Right renal cortex interstitium (tissue), 3 donors: ENCODE results near the gene IL31RA. TPM values are rescaled to one million over a fixed set of nuclear protein-coding genes. Genes with fewer than 3 reads are reported as not detected.

Source experiments
- DNase-seq, 3 donors: peaks; one replicate each; pipeline ENCODE4 v3.0.0-alpha.2; 2013; ENCODE audit warnings: low read depth in 3 of 3, low spot score in 2 of 3
- polyA plus RNA-seq, 3 donors: library from polyadenylated mRNA; unstranded; fragments of 120-200 nt; gene quantifications; one replicate each; pipeline ENCODE4 v1.2.1, GENCODE V29; 2013; ENCODE audit not compliant: insufficient read length in 3 of 3

The IL31RA gene
- polyA plus RNA-seq, 3 donors: 0.11 to 0.14 (median 0.12) TPM

DNA sequence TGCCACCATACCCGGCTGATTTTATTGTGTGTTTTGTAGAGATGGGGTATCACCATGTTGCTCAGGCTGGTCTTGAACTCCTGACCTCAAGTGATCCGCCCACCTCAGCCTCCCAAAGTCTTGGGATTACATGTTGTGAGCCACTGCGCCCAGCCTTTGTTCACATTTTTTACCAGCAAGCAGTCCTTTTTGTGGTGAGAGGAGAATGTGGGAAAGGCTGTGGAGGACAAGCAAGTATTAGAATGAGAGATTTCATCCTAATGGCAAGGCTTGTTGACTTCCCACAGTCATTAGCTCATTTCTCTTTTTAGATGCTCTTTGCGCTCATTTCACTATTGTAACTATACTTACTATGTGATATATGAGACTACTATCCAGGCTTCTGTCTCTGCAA is 6.1 kb downstream of the IL31RA start:
- no peak for DNase-seq

DNA sequence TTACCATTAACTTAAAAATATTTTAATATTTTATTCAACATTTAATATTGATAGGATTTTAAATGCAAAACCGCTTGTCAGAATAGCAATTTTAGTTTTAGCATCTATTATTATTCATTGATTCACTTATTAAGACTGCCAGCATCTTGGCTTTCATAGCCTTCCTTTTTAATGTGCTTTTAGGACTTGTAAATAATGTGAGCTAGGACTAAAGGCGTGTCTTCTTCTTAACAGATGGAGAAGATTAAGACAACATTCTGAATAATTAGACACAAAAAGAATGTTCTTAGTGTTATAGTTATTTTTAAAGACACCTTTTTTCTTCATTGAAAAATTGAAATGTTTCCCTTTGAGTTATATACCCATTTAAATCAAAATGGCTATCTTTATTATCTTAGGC is 6.9 kb downstream of the IL31RA start:
- DNase-seq: no peak

DNA sequence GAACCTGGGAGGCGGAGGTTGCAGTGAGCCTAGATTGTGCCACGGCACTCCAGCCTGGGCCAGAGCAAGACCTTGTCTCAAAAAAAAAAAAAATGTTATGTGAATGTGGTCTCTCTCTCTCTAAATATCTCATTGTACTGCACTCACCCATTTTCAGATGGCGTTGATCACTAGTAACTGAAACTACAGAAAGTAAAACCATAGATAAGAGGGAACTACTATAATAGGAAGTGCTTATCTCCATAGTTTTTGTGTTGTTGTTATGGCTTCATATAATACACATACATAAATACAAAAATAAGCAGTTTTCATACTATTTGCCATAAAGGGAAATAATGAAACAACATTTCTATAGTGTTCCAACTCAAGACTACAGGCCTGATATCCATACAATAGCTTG is 9.1 kb downstream of the IL31RA start:
- no peak for DNase-seq

DNA sequence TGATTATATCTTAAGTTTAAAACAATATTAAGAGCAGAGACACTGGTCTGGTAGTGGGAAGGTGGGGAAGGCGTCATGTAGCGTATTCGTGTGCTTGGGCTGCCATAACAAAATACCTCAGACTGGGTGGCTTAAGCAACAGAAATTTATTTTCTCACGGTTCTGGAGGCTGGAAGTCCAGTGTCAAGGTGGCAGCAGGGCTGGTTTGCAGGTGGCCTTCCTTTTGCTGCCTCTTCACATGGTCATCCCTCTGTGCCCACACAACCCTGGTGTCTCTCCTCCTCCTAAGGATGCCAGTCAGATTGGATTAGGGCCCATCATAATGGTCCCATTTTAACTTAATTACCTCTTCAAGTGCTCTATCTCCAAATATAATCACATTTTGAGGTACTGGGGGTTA is 9.6 kb downstream of the IL31RA start:
- no peak for DNase-seq

DNA sequence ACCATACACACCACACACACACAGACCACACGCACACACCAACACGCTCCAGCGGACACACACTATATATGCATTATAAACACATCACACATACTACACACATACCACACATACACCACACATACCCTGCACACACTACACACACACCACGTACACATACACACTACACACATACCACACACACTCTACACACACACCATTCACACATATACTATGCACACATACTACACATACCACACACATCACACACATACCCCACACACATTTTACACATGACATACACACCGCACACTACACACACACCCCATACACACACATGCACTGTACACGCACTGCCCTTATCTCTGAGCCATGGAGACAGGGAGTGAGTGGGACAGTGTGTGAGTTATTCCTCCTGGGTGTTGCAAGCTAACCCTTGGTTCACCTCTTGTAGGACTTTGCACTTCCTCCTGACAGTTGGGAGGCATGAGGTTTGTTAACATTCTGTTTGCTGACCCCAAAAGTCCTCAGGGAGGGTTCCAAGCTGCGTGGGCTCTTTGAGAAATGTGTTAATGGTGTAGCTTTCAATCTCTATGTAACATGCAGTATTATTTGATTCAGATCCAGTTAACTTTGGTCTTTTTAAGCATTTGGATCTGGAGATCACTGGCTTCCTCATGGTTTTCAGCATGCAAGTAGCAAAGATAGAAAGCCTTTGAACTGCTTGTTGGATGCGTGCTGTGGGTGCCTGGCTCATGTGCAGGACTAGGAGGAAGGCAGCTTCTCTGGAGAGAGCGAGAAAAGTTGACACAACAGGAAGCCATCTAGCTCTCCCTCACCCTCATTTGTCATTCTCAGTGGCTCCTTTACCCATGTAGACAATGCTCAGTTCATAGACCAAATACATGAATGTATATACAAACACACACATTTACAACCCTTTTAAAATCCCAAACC is 13.7 kb downstream of the IL31RA start:
- DNase-seq: no peak

DNA sequence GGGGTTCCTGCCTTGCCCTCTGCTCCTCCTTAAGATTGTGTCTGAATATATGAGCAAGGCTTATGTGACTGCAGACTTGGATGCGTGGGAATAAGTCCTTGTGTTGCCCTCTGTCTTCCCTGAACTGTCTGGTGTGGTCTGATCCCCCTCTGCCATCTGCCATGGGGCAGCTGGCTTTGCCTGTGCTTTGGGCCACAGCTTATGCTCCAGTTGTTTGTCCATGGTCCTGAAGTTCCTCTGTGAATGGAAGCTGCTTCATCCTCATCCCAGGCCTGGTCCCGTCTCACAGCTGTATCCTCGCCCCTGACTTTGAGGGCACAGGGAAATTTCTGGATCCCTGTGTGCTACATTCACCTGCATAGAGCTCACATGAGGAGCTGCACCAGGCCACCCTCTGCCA is 14.7 kb downstream of the IL31RA start:
- no peak for DNase-seq

DNA sequence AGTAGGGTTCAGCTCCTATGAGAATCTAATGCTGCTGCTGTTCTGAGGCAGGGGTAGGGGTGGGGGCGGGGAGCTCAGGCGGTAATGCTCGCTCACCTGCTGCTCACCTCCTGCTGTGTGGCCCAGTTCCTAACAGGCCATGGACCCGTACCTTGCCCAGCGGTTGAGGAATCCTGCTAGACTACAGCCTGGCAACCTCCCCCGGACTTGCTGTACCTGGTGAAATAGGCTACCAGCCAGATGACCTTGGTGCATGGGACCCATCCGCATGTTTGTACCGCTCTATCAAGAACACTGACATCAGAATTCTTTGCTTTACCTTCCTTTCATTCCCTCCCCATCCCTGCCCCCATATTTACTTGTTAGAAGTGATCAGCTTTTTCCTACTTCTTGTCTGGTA is 15.3 kb downstream of the IL31RA start:
- DNase-seq: no peak

DNA sequence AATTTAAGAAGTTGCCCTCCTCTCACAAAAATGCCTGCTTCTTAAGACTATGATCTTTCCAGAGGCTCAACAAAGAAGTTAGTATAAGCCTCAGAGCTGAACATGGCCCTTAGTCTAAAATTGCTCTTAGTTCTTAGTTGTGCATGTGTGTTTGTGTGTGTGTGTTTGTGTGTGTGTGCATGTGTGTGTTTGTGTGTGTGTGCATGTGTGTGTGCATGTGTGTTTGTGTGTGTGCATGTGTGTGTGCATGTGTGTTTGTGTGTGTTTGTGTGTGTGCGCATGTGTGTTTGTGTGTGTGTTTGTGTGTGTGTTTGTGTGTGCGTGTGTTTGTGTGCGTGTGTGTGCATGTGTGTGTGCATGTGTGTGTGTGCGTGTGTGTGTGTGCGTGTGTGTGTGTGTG is 15.8 kb downstream of the IL31RA start:
- no peak for DNase-seq

DNA sequence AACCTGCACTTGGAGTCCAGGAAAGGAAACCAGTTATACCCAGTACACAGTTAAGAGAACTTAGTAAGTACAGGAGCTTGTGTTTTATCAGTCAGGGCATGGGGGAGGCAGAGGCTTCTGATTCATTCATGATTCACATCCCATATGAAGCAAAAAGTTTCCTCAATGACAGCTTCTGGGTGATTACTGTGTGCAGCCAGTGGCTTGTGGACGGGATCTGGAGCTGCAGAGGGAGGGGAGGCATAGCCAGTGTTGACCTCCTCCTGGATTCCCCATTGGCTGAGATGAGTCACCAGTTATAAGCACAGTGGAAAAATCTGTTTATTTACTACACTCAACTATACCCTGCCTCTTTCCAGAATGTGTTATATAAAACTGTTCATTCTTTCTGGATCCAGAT is 17.7 kb downstream of the IL31RA start:
- no peak for DNase-seq

DNA sequence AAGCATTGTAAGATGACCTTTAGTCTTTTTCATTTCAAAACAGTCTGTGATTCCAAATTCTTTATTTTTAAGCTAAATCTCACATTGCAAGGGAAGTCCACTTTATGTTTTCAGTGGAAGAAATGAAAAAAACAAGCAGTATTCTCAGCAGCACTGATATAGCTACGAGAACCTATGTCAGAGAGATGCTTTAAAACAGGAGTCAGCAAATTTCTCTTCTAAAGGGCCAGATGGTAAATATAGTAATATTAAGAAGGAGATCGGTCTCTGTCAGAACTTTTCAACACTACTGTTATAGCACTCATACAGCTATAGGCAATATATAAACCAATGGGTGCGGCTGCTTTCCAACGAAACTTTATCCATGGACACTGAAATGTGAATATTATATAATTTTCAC is 18.7 kb downstream of the IL31RA start:
- no peak for DNase-seq

DNA sequence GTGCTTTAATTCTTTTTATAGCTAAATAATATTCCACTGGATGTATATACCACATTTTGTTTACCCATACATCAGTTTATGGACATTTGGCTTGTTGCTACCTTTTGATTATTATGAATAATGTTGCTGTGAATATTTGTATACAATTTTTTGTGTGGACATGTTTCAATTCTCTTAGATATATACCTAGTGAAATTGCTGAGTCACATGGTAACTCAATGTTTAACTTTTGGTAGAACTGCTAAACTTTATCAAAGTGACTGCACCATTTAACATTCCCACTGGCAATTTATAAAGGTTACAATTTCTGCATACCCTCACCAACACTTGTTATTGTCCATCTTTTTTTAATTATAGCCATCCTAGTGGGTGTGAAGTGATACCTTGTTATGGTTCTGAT is 22.1 kb downstream of the IL31RA start:
- DNase-seq: no peak

DNA sequence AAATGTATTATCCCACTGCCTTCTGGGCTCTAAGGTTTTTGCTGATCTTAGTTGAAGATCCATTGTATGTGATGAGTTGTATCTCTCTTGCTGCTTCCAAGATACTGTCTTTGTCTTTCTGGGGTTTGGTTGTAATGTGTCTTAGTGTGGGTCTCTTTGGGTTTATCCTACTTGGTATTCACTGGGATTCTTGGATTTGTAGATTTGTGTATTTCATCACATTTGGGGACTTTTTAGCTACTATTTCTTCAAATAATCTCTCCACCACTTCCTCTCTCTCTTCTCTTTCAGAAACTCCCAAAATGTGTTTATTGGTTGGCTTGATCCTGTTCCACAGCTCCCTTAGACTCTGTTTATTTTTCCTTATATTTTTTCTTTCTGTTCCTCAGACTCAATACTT is 26.5 kb downstream of the IL31RA start:
- DNase-seq: no peak

DNA sequence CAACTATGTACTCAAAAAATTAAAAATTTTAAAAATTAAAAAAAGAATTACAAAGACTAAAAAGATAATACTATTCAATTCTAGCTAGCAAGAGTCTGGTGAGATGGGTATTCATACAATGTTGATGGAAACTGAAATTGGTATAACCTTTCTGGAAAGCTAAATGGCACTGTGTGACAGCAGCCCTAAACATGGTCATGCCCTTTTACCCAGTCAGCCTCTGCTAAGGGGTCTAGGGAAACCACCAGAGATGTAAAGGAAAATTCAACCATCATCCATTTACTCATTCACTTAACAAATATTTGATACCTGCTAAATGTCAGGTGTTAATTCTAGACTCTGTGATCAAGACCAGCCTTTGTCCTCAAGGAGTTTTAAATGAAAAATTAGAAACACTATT is 29.3 kb downstream of the IL31RA start:
- no peak for DNase-seq

DNA sequence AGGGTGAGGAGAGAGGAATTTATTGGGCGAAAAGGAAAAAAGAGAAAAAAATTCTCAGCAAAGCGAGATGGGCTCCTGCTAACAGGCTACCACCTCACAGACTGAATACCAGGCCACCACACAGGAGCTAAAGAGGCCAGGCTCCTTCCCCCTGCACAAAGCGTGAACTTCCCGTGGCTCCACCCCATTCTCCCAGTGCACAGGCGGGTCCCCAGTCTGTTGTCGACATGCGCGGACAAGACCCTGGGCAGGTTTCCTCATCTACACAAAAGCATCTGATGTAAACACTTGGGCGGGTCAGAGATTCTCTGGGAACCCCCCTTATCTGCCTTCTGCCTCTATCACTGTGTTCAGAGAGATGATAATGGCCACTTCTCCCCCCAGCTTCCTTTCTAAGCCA is 34.2 kb downstream of the IL31RA start:
- DNase-seq: no peak

DNA sequence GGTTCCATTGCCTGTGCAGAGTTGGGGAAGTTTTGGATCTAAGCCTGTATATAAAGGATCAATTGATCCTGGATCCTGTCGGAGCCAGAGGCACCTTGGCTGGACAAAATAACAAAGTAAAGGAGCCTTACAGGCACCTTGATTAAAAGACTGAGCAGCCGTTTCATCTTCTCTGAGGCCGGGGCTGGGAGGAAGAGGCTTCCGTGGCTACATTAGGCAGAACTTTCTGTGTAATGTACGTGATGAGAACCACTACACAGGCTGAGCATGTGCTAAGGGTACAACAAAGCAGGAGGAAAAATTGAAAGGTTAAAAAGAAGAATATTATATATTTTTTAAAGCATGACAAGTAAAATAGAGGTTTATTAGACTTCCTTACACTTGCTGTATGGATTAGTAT is 37.0 kb downstream of the IL31RA start:
- no peak for DNase-seq

DNA sequence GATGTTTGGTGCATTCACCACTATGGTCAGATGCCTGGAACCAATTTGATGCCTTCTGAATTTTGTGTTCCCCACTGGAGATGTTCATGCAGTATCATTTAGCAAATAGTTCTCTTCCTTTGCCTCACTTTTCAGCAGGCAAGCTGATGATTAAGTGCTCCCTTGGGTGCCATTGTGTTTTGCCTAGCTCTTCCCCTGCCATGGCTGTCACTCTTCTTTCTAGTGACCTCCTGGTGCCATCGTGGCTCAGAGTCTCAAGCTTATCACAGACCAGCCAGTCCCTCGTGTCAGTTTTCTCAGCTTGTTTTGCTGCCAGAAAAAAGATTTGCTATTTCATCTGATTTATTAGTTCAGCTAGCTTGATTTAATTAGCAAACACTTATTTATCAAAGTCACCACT is 41.3 kb downstream of the IL31RA start:
- DNase-seq: no peak

DNA sequence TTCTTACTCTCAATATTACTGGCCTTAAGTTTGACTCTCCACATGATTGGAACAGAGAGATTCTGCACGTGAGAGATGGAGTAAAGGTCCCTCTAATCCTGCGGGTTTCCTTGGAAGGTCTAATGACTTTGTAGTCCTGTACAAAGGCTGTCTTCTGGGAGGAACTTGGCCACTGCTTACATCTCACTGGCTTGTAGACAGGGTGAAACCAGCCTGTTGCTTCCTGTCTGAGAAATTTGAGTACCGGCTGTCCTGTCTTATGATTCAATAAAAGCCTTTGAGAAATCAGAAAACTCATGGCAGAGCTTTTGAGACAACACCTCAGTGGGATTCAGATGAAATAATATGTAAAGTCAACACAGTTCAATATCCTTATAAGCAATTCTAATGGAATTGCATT is 43.0 kb downstream of the IL31RA start:
- DNase-seq: no peak

DNA sequence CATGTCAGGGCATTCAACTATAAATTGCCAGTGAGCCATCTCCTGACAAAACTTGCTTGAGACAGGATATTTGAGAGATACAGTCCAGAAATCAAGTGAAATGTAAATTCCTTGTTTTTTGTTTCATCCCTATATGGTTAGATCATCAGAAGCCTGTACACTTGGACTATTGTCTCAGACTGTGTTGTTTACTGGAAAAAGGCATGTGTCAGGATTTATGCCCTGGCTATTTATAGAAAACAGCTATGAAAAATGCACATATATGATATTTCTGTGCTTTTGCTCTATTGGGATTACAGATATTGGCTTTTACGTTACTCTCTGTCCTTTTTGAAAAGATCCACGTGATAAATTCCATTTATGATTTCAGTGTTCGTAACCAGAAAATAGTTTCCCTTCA is 44.2 kb downstream of the IL31RA start:
- no peak for DNase-seq

DNA sequence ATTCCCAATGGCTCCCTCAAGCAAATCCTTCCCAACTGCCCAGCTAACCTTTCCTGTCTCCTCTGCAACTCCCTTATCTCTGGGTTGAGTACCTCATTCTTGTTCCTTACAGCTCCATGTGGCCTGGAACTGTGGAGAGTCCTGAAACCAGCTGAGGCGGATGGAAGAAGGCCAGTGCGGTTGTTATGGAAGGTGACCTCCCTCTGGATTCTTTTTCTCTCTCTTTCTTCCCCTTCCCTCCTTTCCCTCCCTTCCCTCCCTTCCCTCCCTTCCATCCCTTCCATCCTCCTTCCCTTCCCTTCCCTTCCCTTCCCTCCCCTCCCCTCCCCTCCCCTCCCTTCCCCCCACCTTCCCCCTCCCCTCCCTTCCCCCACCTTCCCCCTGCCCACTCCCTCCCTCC is 45.1 kb downstream of the IL31RA start:
- DNase-seq: no peak

DNA sequence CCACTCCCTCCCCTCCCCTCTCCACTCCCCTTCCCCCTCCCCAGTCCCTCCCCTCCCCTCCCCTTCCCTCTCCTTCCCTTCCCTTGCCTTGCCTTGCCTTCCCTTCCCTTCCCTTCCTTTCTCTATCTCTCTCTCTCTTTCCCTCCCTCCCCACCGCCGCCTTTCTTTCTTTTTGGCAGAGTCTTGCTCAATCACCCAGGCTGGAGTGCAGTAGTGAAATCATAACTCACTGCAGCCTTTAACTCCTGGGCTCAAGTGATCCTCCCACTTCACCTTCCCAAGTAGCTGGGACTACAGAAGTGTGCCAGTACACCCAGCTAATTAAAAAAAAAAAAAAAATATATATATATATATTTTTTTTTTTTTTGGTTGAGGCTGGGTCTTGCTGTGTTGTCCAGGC is 45.5 kb downstream of the IL31RA start:
- DNase-seq: no peak

DNA sequence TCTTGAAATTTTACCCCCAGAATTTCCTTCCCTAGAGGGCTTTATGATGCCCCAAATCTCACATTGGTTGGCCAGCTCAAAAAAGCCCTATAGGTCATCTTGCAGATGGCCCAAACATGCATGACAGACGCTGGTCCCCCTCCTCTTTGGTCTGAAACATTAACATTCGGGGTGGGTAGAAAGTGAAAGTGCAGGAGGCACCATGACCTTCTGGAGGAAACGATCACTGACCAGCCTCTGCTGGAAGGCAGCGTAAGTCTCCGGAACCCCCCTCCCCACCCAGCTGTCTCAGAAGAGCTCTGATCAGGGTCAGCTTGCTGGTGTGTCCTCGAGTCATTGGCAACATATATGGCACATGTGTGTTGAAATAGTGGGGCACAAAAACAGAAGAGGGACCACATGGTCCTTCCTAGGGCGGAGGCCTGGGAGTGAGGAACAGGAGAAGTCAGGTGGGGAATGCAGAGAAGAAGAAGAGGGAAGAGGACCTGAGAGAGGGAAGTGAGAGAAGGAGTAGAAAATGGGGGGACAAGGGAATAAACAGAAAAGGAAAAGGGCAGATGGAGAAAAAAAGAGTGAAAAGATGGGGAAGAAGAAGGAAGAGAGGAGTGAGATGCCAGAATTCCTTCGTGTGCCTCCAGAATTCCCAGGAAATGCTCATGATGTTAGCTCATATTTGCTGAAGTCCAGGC is 46.2 kb downstream of the IL31RA start:
- no peak for DNase-seq

DNA sequence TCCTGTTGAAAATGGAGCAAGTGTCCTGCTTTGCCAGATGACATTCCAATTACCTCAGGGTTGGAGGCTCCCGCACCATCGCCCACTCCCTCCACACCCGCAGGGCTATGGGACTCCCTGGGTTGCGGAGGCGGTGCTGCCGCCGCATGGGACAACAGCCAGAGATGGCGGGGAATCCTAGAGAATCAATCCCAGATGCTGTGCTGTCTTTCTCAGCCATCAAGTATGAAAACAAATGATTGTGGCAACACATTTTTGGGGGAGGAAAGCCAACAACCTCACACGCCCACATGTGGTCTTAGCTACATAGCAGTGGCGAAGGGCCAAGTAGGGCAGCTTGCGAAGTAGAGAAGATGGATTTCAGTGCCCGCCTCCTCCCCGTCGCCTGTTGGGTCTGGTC is 46.7 kb downstream of the IL31RA start:
- DNase-seq: no peak
